Measurements from ENCODE around the gene TMEM184B. TPM values are rescaled to one million over a fixed set of nuclear protein-coding genes. Genes with fewer than 3 reads are reported as not detected.

The TMEM184B gene
- total and polyA plus RNA-seq, 2 of the 8 experiments (the other 6 are each of a cell fraction or from before 2014, with no cell fraction given), result 41.6 to 81.0 TPM

DNA sequence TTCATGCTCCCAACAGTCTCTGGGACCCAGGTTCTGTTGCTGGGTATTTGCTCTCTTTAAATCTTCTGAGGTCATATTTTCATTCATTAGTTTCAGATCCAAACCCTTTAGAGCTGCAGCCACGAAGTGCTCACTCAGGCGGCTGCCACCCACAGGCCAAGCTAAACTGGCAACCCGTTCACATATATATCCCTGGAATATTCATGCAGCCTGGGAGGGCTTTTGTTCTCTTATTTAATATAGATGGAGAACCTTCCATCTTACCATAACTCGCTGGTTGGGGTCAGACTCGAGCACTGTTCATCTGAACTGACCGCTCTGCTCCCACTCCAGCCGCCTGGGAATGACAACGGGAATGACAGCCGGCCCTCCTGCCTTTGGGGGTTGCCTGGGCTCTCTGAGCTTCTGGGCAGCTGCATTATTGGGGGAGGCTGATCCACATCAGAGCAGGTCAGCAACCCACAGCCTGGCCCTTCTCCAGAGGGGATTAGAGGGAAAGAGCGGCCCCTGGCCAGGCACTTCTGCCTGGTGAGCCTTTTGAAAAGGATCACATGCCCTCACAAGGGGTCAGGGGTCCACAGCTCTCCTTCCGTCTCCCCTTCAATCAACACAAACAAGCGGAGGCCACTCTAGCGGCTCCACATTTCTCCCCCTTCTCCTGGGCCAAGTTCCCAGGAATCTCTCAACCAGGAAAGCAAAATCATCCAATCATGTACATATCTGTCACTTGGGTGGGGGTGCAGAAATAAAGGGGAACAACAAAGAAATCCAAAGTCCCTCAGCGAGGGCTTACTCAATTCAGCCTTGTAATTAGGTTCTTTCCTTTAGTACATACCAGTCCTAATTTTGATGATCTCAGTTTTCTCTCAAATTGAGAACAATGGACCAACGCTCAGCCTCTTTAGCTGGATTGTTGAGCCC is 11.8 kb downstream of the TMEM184B start (continued):
- TF ChIP-seq, protein P1, sequence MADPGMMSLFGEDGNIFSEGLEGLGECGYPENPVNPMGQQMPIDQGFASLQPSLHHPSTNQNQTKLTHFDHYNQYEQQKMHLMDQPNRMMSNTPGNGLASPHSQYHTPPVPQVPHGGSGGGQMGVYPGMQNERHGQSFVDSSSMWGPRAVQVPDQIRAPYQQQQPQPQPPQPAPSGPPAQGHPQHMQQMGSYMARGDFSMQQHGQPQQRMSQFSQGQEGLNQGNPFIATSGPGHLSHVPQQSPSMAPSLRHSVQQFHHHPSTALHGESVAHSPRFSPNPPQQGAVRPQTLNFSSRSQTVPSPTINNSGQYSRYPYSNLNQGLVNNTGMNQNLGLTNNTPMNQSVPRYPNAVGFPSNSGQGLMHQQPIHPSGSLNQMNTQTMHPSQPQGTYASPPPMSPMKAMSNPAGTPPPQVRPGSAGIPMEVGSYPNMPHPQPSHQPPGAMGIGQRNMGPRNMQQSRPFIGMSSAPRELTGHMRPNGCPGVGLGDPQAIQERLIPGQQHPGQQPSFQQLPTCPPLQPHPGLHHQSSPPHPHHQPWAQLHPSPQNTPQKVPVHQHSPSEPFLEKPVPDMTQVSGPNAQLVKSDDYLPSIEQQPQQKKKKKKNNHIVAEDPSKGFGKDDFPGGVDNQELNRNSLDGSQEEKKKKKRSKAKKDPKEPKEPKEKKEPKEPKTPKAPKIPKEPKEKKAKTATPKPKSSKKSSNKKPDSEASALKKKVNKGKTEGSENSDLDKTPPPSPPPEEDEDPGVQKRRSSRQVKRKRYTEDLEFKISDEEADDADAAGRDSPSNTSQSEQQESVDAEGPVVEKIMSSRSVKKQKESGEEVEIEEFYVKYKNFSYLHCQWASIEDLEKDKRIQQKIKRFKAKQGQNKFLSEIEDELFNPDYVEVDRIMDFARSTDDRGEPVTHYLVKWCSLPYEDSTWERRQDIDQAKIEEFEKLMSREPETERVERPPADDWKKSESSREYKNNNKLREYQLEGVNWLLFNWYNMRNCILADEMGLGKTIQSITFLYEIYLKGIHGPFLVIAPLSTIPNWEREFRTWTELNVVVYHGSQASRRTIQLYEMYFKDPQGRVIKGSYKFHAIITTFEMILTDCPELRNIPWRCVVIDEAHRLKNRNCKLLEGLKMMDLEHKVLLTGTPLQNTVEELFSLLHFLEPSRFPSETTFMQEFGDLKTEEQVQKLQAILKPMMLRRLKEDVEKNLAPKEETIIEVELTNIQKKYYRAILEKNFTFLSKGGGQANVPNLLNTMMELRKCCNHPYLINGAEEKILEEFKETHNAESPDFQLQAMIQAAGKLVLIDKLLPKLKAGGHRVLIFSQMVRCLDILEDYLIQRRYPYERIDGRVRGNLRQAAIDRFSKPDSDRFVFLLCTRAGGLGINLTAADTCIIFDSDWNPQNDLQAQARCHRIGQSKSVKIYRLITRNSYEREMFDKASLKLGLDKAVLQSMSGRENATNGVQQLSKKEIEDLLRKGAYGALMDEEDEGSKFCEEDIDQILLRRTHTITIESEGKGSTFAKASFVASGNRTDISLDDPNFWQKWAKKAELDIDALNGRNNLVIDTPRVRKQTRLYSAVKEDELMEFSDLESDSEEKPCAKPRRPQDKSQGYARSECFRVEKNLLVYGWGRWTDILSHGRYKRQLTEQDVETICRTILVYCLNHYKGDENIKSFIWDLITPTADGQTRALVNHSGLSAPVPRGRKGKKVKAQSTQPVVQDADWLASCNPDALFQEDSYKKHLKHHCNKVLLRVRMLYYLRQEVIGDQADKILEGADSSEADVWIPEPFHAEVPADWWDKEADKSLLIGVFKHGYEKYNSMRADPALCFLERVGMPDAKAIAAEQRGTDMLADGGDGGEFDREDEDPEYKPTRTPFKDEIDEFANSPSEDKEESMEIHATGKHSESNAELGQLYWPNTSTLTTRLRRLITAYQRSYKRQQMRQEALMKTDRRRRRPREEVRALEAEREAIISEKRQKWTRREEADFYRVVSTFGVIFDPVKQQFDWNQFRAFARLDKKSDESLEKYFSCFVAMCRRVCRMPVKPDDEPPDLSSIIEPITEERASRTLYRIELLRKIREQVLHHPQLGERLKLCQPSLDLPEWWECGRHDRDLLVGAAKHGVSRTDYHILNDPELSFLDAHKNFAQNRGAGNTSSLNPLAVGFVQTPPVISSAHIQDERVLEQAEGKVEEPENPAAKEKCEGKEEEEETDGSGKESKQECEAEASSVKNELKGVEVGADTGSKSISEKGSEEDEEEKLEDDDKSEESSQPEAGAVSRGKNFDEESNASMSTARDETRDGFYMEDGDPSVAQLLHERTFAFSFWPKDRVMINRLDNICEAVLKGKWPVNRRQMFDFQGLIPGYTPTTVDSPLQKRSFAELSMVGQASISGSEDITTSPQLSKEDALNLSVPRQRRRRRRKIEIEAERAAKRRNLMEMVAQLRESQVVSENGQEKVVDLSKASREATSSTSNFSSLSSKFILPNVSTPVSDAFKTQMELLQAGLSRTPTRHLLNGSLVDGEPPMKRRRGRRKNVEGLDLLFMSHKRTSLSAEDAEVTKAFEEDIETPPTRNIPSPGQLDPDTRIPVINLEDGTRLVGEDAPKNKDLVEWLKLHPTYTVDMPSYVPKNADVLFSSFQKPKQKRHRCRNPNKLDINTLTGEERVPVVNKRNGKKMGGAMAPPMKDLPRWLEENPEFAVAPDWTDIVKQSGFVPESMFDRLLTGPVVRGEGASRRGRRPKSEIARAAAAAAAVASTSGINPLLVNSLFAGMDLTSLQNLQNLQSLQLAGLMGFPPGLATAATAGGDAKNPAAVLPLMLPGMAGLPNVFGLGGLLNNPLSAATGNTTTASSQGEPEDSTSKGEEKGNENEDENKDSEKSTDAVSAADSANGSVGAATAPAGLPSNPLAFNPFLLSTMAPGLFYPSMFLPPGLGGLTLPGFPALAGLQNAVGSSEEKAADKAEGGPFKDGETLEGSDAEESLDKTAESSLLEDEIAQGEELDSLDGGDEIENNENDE (IDR thresholded peaks at IDR 0.05; ENCODE audit: insufficient replicate concordance, low read length), result no peak
- TF ChIP-seq SP1 (IDR thresholded peaks at IDR 0.05; ENCODE audit: low read depth, low read length), result no peak
- TF ChIP-seq POLR2A (IDR thresholded peaks at IDR 0.05; ENCODE audit: control extremely low read depth in 1 of 2, low read depth in 2 of 2, low read length in 2 of 2), result no peak
- TF ChIP-seq RFX5 (IDR thresholded peaks at IDR 0.05; ENCODE audit: borderline replicate concordance, low read depth, low read length), result no peak
- no peak for TF ChIP-seq TAF7 (optimal IDR thresholded peaks at IDR 0.05; ENCODE audit: borderline replicate concordance, low read depth, low read length)
- no peak for TF ChIP-seq RAD21 (IDR thresholded peaks at IDR 0.05 in 1 of 2, conservative IDR thresholded peaks at IDR 0.05 in 1 of 2; ENCODE audit: low read depth in 2 of 2, low read length in 2 of 2)
- TF ChIP-seq, protein P2, sequence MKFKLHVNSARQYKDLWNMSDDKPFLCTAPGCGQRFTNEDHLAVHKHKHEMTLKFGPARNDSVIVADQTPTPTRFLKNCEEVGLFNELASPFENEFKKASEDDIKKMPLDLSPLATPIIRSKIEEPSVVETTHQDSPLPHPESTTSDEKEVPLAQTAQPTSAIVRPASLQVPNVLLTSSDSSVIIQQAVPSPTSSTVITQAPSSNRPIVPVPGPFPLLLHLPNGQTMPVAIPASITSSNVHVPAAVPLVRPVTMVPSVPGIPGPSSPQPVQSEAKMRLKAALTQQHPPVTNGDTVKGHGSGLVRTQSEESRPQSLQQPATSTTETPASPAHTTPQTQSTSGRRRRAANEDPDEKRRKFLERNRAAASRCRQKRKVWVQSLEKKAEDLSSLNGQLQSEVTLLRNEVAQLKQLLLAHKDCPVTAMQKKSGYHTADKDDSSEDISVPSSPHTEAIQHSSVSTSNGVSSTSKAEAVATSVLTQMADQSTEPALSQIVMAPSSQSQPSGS (IDR thresholded peaks at IDR 0.05; ENCODE audit: low read length), result no peak
